ENCODE data around the gene SULF2.

DNA sequence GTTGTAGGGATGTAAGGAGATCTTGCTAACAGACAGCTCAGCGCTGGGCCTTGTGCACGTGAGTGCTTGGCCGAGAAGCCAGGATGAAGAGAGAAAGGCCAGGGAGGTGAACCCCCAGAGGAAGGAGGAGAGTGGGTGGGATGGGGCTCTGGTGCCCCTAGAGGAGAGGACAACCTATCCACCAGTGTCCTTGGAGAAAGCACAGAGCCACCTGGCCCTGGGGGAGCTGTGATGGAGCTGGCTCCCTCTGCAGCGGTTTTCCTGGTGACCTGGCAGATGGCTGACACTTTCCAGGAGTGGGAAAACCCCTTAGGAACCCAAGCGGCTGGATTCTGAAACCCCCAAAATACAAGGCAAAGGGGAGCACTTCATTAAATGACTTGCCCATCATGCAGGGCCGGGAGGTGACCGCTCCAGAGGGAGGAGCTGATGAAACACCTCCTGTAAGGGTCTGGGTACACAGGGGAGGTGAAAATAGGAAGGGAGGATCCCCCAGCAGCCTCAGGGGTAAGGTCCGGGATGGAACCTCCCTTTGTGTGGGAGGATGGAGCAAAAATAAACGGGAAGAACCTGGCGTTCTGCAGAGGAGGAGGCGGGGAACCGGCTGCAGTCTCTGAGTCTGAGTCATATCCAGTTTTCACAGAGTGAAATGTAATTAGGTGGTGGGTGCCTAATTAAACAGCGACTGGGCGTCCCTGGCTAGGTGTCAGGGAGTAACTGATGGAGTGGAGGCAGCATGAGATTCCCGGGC, 80.4 kb downstream of the SULF2 start:
- TF ChIP-seq, protein P1, sequence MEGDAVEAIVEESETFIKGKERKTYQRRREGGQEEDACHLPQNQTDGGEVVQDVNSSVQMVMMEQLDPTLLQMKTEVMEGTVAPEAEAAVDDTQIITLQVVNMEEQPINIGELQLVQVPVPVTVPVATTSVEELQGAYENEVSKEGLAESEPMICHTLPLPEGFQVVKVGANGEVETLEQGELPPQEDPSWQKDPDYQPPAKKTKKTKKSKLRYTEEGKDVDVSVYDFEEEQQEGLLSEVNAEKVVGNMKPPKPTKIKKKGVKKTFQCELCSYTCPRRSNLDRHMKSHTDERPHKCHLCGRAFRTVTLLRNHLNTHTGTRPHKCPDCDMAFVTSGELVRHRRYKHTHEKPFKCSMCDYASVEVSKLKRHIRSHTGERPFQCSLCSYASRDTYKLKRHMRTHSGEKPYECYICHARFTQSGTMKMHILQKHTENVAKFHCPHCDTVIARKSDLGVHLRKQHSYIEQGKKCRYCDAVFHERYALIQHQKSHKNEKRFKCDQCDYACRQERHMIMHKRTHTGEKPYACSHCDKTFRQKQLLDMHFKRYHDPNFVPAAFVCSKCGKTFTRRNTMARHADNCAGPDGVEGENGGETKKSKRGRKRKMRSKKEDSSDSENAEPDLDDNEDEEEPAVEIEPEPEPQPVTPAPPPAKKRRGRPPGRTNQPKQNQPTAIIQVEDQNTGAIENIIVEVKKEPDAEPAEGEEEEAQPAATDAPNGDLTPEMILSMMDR (IDR thresholded peaks at IDR 0.05; ENCODE audit: insufficient read depth, low read length), result no peak
- TF ChIP-seq POLR2AphosphoS5 (IDR thresholded peaks at IDR 0.05; ENCODE audit: low read depth), result no peak
- TF ChIP-seq, protein P2, sequence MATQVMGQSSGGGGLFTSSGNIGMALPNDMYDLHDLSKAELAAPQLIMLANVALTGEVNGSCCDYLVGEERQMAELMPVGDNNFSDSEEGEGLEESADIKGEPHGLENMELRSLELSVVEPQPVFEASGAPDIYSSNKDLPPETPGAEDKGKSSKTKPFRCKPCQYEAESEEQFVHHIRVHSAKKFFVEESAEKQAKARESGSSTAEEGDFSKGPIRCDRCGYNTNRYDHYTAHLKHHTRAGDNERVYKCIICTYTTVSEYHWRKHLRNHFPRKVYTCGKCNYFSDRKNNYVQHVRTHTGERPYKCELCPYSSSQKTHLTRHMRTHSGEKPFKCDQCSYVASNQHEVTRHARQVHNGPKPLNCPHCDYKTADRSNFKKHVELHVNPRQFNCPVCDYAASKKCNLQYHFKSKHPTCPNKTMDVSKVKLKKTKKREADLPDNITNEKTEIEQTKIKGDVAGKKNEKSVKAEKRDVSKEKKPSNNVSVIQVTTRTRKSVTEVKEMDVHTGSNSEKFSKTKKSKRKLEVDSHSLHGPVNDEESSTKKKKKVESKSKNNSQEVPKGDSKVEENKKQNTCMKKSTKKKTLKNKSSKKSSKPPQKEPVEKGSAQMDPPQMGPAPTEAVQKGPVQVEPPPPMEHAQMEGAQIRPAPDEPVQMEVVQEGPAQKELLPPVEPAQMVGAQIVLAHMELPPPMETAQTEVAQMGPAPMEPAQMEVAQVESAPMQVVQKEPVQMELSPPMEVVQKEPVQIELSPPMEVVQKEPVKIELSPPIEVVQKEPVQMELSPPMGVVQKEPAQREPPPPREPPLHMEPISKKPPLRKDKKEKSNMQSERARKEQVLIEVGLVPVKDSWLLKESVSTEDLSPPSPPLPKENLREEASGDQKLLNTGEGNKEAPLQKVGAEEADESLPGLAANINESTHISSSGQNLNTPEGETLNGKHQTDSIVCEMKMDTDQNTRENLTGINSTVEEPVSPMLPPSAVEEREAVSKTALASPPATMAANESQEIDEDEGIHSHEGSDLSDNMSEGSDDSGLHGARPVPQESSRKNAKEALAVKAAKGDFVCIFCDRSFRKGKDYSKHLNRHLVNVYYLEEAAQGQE (IDR thresholded peaks at IDR 0.05; ENCODE audit: insufficient replicate concordance, low read depth), result no peak
